Smooth muscle cell (in vitro differentiated cells): Measurements from ENCODE around the gene ATP13A2. TPM values are rescaled to one million over a fixed set of nuclear protein-coding genes. Genes with fewer than 3 reads are reported as not detected.

Source experiments
- DNase-seq: peaks from one replicate; lab custom pipeline; 2025; ENCODE audit not compliant: unreplicated experiment; lab: John Stamatoyannopoulos, UW
- H2AFZ ChIP-seq: fragments of 200-600 bp; sonication (generic); 2 replicates; pipeline ENCODE4 v1.6.0; 2016; ENCODE audit warnings: antibody characterized with exemption, low read depth, mild to moderate bottlenecking
- H3F3A ChIP-seq: fragments of 200-600 bp; sonication (generic); 2 replicates; pipeline ENCODE4 v1.6.0; 2017; ENCODE audit warnings: antibody characterized with exemption, low read depth
- H3K27ac ChIP-seq: fragments of 200-600 bp; sonication (generic); 2 replicates; pipeline ENCODE4 v1.5.1; 2016; ENCODE audit warnings: low read depth, mild to moderate bottlenecking
- H3K27me3 ChIP-seq: fragments of 200-600 bp; sonication (generic); 2 replicates; pipeline ENCODE4 v1.6.1; 2016; ENCODE audit warnings: low read depth, mild to moderate bottlenecking
- H3K36me3 ChIP-seq: fragments of 200-600 bp; sonication (generic); 2 replicates; pipeline ENCODE4 v1.5.1; 2016; ENCODE audit warnings: low read depth
- H3K4me1 ChIP-seq: fragments of 200-600 bp; sonication (generic); 2 replicates; pipeline ENCODE4 v1.5.1; 2016; ENCODE audit warnings: low read depth
- H3K4me2 ChIP-seq: fragments of 200-600 bp; sonication (generic); 2 replicates; pipeline ENCODE4 v1.6.0; 2016; ENCODE audit warnings: mild to moderate bottlenecking
- H3K4me3 ChIP-seq: fragments of 200-600 bp; sonication (generic); 2 replicates; pipeline ENCODE4 v1.5.1; 2016; ENCODE audit warnings: mild to moderate bottlenecking
- H3K79me2 ChIP-seq: fragments of 200-600 bp; sonication (generic); 2 replicates; pipeline ENCODE4 v1.6.0; 2016; ENCODE audit warnings: low read depth, mild to moderate bottlenecking
- H3K9ac ChIP-seq: fragments of 200-600 bp; sonication (generic); 2 replicates; pipeline ENCODE4 v1.6.0; 2016; ENCODE audit warnings: low read depth
- H3K9me3 ChIP-seq: fragments of 200-600 bp; sonication (generic); replicated peaks from 2 replicates; pipeline ENCODE4 v1.5.1; 2016; ENCODE audit warnings: low read depth
- H4K20me1 ChIP-seq: fragments of 200-600 bp; sonication (generic); 2 replicates; pipeline ENCODE4 v1.6.0; 2016; ENCODE audit warnings: low read depth
- CTCF ChIP-seq: fragments of 200-600 bp; sonication (generic); IDR thresholded peaks from 2 replicates; pipeline ENCODE4 v1.5.1; 2017; ENCODE audit warnings: borderline replicate concordance, mild to moderate bottlenecking, antibody characterized with exemption; ENCODE audit not compliant: insufficient read depth, poor library complexity, severe bottlenecking
- WGBS: methylation state at CpG from one replicate; pipeline ENCODE4 v1.1.7; 2016; ENCODE audit warnings: low lambda C conversion rate; 5-methylcytosine and 5-hydroxymethylcytosine counted together
- polyA plus RNA-seq: library from polyadenylated mRNA; unstranded; fragments of >200 nt; fragmentation: Nextera tagmentation; extraction: Ambion mirVana; gene quantifications from 2 replicates; pipeline ENCODE4 v1.2.1, GENCODE V29; 2016
- total RNA-seq: library from RNA; depleted of rRNA; stranded (reverse); fragments of >200 nt; gene quantifications from 2 replicates; pipeline ENCODE4 v1.2.3, GENCODE V29; 2014

Gene ATP13A2
- total and polyA plus RNA-seq, 2 experiments from 2014 or later = 27.7 to 42.3 TPM

DNA sequence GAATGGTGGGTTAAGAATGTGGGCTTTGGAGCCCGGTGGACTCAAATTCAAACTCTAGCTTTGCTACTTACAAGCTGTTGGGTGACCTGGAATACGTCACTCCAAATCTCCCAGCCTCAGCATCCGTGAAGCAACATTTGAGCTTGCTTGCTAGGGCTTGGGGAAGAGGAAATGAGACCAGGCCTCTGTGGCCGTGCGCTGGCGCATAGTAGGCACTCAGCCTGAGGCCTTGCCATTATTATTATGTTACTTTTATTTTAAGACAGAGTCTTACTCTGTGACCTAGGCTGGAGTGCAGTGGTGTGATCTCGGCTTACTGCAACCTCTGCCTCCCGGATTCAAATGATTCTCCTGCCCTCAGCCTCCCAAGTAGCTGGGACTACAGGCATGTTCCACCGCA lies 19.1 kb downstream of the ATP13A2 start:
- no peak for TF ChIP-seq CTCF
- DNase-seq = no peak
- Histone ChIP-seq H3K79me2 (no peaks in the 10 kb centered on the region), H3K36me3 (no peaks in the 10 kb centered on the region), H3K9me3 (no peaks in the 10 kb centered on the region), H3K27me3 (no peaks in the 10 kb centered on the region), H3K27ac (no peak overlapping the region), H3K4me2 (no peak overlapping the region), H4K20me1 (no peaks in the 10 kb centered on the region), H3K4me1 (no peaks in the 10 kb centered on the region), H2AFZ (no peak overlapping the region), H3K4me3 (no peak overlapping the region), H3F3A (no peaks in the 10 kb centered on the region), H3K9ac (no peak overlapping the region)
- WGBS = 86% methylated on average over 9 of the region's 9 CpGs

GRCh38 chr1:16992102-16992501 lies 19.6 kb downstream of the ATP13A2 start:
- H3K36me3 ChIP-seq = no peaks in the 10 kb centered on the region
- H3K79me2 ChIP-seq = no peaks in the 10 kb centered on the region
- H3K9ac ChIP-seq = no peak overlapping the region
- H3K4me2 ChIP-seq = no peak overlapping the region
- no peaks in the 10 kb centered on the region for H3K4me1 ChIP-seq
- no peaks in the 10 kb centered on the region for H3K9me3 ChIP-seq
- H4K20me1 ChIP-seq = no peaks in the 10 kb centered on the region
- no peak for DNase-seq
- no peak overlapping the region for H3K27ac ChIP-seq
- no peak overlapping the region for H2AFZ ChIP-seq
- no peaks in the 10 kb centered on the region for H3F3A ChIP-seq
- no peaks in the 10 kb centered on the region for H3K27me3 ChIP-seq
- WGBS = 98% methylated on average over 12 of the region's 12 CpGs
- H3K4me3 ChIP-seq = no peak overlapping the region
- no peak for TF ChIP-seq CTCF

DNA sequence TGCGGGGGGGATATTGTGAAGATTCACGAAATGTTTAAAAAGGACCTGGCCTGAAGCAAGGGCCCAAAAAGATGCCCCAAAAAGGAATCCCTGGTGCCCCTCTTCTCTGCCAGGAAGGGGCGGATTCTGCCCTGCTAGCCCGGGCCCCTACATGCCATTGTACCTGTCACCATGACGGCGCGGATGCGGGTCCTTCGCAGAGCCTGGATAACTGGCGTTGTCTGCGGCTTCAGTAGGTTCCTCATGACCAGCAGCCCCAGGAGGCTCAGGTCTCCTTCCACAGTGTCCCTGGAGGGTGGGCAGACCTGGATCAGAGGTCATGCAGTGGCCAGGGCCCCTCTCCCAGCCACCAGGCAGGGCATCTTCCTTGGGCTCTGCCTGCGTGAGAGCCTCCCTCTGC lies 20.2 kb downstream of the ATP13A2 start:
- Histone ChIP-seq H2AFZ (no peak overlapping the region), H3K4me2 (no peak overlapping the region), H3K4me1 (no peaks in the 10 kb centered on the region), H3K79me2 (no peaks in the 10 kb centered on the region), H3K9ac (no peak overlapping the region), H4K20me1 (no peaks in the 10 kb centered on the region), H3K36me3 (no peaks in the 10 kb centered on the region), H3F3A (no peaks in the 10 kb centered on the region), H3K9me3 (no peaks in the 10 kb centered on the region), H3K27me3 (no peaks in the 10 kb centered on the region), H3K4me3 (no peak overlapping the region), H3K27ac (no peak overlapping the region)
- WGBS = 97% methylated on average over 12 of the region's 12 CpGs
- TF ChIP-seq CTCF = no peak
- DNase-seq = no peak

DNA sequence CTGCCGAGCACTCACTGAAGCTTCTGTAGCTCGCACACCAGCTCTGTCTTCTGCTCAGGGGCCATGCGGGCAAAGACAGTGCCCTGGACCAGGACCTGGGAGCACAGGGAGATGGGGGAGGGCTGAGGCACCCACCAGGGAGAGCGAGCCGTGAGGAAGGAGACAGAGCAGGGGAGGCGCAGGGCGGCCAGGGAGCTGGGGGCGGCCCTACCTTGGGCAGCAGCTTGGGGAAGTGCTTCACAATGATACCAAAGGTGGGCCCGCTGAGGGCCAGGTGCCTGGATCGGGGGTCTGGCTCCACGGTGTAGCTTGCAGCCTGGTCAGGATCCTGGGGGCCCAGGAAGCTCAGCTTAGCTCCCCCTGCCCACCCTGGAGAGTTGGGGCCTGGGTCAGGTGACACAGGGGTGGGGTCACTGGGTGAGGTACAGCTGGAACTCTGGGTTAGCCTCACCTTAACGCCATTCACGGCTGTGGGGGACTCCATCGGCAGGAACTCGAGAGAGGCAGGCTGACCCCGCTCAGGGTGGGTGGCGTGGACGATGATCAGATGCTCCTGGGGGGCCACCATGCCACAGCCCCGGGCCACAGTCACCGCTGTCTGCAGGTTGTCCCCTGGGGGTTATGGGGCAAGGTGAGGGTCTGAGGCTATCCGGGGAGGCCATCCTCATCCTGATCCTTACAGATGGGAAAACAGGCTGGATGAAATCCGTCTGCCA lies 21.9 kb downstream of the ATP13A2 start:
- H3K4me3 ChIP-seq = no peak overlapping the region
- no peak overlapping the region for H3K4me2 ChIP-seq
- no peak overlapping the region for H3K9ac ChIP-seq
- H2AFZ ChIP-seq = no peak overlapping the region
- 95% methylated on average over 22 of the region's 22 CpGs for WGBS
- no peaks in the 10 kb centered on the region for H3K36me3 ChIP-seq
- H3F3A ChIP-seq = no peaks in the 10 kb centered on the region
- no peaks in the 10 kb centered on the region for H4K20me1 ChIP-seq
- DNase-seq = no peak
- no peak overlapping the region for H3K27ac ChIP-seq
- TF ChIP-seq CTCF = no peak
- H3K27me3 ChIP-seq = no peaks in the 10 kb centered on the region
- H3K9me3 ChIP-seq = no peaks in the 10 kb centered on the region
- no peaks in the 10 kb centered on the region for H3K79me2 ChIP-seq
- H3K4me1 ChIP-seq = no peaks in the 10 kb centered on the region
